HG03095 (cell line): ENCODE results near the gene PGS1.

Experiments used
- ATAC-seq: cut with Tn5 transposase; IDR thresholded peaks from one replicate; pipeline ENCODE4 v1.9.1; 2021; ENCODE audit warnings: moderate library complexity; ENCODE audit not compliant: unreplicated experiment

Gene PGS1

GRCh38 chr17:78384479-78385175, 6.2 kb downstream of the PGS1 start:
- no peak for ATAC-seq

DNA sequence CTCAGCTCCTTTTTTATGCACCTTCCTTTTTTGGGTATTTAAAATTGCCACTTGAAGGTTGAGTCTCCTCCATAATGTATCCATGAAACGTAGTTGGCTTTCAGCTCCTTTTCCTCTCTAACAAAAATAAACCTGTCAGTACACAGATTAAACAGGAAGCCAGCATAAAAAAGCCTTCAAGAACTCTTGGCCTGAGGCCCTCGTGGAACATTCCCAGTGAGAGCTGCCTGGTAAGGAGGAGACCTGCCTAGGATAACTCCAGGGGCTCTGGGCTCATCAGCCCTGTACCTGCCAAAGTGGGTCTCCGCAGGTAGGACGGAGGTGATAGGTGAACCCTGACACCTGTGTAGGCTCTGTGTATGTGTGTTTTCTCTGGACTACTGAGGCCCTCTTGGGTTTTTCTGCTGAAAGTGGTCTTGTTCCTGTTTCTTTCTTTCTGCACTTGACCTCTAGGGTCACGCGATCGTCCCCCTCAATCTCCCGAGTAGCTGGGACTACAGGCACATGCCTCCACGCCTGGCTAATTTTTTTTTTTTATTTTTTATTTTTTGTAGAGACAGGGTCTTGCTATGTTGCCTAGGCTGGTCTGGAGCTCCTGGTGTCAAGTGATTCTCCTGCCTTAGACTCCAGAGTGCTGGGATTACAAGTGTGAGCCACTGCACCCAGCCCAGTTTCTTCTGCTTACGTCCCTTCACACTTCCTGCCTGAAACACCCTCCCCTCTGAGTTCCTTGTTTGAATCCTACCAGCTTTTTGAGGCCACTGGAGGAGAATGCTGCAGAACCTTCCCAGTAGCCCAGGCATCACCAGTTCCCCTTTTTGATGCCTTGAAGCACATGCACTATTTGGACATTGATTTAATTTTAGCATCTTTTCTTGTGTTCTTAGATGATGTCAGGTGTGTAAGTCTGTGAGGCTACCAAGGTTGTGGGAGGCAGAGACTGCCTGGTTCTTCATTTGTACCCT, 9.8 kb downstream of the PGS1 start:
- no peak for ATAC-seq

DNA sequence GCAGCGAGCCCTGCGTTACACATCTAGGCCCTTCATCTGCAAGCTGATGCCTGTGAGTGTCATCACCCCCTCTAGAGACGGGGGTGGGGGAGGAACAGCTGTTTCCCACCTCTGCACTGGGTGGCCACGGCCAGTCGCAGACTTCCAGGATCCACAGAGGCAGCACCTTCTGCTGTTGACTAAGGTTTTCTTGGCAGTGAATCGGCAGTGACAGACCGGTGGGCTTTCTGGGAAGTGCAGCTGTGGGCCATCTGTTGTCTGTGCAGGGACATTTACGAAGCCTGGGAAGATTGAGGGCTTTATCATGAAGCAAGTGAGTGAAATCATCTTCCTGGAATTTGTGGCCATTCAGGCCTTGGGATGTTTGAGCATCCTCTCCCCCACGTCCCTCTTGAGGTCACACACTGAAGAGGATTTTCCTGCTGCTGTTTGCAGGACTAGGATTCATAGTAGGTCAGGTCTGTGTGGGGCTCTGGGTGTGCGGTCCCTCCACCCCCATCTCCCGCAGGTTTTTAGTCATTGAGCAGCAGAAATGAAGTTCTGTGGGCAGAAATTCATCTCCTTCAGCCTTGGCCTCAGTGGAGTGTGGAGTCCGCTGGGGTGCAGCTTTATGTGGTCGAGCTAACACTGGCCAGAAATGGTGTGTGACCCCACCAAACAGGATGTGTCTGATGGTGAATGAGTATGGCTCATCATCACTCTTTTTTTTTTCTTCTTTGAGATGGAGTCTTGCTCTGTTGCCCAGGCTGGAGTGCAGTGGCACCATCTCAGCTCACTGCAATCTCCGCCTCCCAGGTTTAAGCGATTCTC, 12.0 kb downstream of the PGS1 start:
- ATAC-seq = no peak

GRCh38 chr17:78391051-78391431, 12.6 kb downstream of the PGS1 start:
- ATAC-seq = no peak

GRCh38 chr17:78391843-78392242, 13.4 kb downstream of the PGS1 start:
- no peak for ATAC-seq

DNA sequence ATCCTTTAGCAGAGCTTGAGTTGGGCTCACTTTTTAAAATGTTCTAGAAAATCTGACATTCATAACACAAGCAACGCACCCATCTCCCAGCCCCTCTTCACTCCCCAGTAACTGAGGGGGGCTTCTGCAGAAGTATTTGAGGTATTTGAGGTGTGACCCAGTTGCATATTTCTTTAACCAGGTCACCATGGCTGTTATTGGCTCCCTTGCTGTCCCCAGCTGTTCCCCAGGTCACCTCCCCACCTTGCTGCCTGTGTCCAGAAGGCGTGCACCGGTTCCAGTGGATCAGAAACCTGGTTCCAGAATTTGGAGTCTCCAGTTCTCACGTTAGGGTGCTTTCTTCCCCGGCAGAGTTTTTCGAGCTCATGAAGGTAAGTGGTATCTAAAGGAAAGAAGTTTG, 13.8 kb downstream of the PGS1 start:
- no peak for ATAC-seq

- no peak for ATAC-seq
Observed at GRCh38 chr17:78393575-78393974, 15.1 kb downstream of the PGS1 start.

GRCh38 chr17:78394209-78394608, 15.8 kb downstream of the PGS1 start:
- no peak for ATAC-seq

DNA sequence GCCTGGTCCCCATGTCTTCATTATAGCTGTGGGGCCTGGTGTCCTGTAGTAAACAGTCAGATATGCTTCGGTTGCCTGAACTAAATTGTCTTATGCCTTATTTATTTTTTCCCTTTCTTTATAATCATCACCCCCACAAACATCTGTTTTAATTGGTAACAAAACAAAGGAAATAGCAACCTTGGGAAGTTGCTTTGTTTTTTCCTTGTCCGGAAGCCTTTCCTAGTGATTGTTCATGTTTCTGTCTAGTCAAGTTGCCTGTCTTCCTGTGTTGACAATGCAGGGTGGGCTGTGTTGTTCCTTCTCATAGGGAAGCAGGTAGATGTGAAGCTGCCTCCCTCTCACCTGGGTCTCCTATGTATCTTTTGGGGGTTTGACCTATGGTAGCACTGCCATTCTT, 16.7 kb downstream of the PGS1 start:
- no peak for ATAC-seq

DNA sequence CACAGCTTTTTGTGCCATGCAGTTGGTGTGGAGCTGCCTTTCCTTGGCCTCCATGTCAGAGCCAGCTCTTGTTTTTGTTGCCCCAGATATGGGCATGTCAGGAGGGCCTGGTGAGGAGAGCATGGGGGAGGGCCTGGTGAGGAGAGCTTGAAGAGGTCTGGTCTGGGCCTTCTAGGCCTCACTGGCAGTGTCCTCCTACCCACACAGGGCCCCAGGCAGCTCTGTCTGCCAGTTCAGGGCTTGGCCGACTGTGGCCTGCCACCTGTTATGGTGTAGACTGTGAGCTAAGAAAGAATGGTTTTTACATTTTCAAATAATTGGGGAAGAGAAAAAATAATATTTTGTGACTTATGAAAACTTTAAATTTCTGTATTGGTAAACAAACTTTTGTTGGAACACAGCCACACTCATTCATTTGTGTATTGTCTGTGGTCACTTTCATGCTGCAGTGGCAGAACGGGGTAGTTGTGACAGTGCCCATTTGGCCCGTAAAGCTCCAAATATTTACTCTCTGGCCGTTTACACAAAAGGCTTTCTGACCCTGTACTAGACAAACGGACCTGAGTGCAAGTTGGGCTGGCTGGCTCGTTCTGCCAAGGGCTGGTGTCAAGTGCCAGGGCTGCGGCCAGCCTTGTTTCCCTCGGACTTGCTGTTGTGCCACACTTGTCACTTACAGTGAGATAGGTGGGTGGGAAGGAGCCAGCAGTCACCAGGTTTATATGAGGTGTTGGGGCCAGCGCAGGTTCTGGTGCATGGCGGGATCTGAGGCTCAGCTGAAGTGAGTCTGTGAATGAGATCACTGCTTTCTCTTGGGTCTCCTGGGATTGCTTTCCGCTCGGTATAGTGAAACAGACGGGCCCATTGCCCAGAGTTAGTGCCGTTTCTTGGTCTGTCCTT, 18.2 kb downstream of the PGS1 start:
- ATAC-seq = no peak

DNA sequence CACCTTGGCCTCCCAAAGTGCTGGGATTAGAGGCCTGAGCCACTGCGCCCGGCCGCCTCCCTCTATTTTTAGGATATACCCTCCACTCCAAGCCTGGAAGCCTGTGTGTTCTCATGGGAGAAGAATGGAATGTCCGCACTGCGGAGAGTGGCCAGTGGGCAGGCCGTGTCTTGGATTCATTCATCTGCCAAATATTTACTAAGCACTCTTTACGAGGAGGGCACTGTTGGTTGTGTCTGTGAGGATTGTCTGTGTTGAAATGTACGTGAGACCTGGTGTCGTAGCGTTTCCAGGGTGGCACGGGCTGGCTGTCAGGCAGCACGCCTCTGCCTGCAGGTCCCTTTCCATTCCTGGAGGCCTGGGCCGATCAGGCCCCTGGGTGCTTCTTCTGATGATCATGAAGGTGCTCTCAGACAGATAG, 19.2 kb downstream of the PGS1 start:
- no peak for ATAC-seq

- no peak for ATAC-seq
Observed at GRCh38 chr17:78398390-78398789, 19.9 kb downstream of the PGS1 start.

GRCh38 chr17:78399028-78399692, 20.7 kb downstream of the PGS1 start:
- ATAC-seq = no peak

- no peak for ATAC-seq
Observed at GRCh38 chr17:78399693-78400144, 21.3 kb downstream of the PGS1 start.

- no peak for ATAC-seq
Observed at GRCh38 chr17:78400581-78401240, 22.3 kb downstream of the PGS1 start.

GRCh38 chr17:78401246-78401645, 22.8 kb downstream of the PGS1 start:
- no peak for ATAC-seq

GRCh38 chr17:78401891-78402290, 23.4 kb downstream of the PGS1 start:
- ATAC-seq = no peak

DNA sequence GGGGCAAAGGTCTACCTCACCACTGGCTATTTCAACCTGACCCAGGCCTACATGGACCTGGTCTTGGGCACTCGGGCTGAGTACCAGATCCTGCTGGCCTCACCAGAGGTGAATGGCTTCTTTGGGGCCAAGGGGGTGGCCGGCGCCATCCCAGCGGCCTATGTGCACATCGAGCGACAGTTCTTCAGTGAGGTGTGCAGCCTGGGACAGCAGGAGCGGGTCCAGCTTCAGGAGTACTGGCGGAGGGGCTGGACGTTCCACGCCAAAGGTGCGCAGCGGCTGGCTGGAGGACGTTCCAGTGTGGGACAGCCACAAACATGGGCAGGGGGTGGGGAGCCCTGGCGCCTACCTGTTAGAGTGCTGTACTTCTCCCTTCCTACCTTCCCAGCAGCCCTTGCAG, 25.4 kb downstream of the PGS1 start:
- no peak for ATAC-seq

DNA sequence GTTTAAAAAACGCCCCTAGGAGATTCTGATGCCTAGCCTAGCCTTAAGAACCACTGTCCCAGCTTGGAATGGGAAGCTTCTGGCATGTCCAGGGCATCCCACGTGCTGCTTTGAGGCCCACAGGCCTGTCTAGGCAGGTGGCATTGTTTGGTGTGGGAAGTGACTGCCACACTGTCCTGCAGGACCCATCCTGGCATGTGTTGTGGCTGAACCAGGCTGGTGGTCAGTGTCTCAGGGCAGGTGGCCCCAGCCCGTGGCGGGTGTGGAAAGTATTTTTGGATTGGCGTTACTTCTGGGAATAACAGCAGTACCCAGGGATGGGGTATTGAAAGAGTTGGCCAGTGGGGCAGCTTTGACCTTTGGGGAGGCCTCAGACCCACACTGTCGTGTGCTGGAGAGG, 27.9 kb downstream of the PGS1 start:
- no peak for ATAC-seq
